ENCODE results near the gene SCLY.
"Not testable (repeated sequence)": the region's sequence is repeated elsewhere in the genome, so short reads cannot be mapped to it uniquely, and the experiment has no call there.

SCLY gene, protein sequence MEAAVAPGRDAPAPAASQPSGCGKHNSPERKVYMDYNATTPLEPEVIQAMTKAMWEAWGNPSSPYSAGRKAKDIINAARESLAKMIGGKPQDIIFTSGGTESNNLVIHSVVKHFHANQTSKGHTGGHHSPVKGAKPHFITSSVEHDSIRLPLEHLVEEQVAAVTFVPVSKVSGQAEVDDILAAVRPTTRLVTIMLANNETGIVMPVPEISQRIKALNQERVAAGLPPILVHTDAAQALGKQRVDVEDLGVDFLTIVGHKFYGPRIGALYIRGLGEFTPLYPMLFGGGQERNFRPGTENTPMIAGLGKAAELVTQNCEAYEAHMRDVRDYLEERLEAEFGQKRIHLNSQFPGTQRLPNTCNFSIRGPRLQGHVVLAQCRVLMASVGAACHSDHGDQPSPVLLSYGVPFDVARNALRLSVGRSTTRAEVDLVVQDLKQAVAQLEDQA

DNA sequence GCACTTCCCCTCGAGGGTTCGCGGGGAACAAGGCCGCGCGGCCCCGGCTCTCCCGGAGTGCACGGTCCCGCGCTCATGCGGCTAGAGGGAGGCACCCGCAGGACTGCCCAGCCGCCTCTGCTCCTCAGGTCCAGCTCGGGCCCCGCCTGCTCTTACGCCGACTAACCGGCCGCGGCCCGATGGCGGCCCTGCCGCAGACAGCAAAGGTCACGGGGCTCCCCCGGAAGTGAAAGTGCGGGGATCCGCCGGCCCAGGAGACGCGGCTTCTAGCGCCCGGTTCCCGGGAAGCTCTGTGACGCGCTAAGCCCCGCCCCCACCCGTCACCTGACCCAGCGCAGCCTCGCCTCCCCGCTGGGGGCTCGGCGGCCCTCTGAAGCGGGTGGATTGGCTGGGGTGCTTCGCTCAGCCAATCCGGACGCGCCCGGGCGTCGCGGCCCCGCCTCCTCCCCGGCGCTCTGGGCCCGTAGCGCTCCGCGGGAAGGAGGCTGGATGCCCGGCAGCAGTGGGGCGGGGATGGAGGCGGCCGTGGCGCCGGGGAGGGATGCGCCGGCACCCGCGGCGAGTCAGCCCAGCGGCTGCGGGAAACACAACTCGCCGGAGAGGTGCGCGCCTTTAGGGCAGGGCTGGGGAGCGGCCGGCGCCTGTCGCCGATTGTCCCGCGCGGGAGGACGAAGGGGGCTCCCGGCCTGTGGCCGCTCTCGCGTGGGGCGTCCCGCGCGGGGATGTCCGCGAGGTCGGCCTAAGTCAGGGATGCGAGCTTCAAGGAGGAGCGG is at the start of gene SCLY:
SCLY (plus strand) TSS at position 460 of the 773 bp plus-strand sequence; CDS start at position 514, 54 bp downstream.
- peak; percentile 98 for DNase-seq

DNA sequence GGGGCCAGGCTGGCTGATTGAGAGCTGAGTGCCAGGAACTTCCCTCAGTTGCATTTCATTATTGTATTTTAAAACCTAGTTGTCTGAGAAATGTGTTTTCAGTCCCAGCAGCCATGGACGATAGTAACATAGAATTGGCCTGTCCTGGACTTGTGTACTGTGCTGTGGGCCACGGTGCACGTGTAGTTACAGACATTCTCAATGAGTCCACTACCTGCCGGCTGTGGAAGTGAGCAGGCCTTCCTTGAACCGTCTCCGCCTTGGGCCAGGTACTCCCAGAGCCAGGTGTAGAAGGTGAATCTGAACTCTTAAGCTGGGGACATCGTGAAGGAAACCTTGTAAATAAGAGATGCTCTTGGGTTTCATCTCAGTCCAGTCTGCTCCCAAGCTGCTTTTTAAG is 47.0 kb upstream of the SCLY start:
- DNase-seq = no peak

DNA sequence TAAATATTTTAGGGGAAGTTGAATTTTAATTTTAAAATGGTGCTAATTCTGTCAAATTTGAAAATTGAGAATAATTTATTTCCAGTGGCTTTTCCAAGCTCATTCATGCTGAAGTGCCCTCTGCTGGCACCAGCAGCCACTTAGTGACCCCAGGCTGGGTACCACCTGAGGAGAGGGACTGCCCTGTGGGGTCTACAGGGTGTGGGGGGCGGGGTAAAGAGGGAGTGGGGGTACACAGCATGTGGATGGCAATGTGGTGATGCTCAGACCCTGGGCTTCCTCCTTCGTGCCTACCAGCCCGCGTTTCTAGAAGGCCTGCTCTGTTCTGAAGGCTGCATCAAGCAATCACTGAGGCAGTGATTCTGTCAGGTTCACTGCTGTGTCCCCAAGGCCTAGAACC is 45.1 kb upstream of the SCLY start:
- no peak for DNase-seq

DNA sequence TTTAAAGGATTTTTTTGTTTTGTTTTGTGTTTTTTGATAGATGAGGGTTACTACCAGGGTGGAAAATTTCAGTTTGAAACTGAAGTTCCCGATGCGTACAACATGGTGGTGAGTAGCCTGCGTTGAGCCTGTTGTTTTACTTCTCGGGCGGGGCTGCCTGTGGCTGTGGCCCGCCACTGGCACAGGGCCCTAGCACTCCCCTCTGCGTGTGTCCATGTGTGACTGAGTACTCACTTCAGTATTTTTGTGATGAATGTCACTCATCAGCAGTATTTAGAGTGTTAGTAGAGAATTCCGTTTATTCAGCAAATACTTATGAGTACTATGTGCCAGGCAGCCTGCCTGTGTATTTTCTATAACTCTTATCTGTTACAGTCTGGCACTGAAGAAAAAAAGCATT is 44.3 kb upstream of the SCLY start:
- DNase-seq = no peak

DNA sequence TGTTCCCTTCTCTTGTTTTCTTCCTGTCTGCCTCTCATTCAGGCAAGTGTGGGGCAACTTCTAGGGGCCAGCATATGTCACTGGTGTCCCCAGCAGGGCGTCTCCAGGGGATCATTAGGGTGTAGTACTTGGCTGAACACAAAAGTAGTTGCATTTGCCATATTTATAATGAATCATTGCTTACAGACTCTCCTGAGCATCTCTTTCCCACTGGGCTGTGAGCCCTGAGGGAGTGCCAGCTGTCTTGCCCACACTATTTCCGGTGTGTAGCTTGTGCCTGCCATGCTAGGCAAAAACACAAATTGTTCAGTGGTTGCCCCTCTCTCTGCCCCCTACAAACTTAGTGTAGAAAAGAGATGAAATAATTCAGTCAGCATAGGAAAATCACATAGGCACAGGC is 40.8 kb upstream of the SCLY start:
- DNase-seq = no peak

DNA sequence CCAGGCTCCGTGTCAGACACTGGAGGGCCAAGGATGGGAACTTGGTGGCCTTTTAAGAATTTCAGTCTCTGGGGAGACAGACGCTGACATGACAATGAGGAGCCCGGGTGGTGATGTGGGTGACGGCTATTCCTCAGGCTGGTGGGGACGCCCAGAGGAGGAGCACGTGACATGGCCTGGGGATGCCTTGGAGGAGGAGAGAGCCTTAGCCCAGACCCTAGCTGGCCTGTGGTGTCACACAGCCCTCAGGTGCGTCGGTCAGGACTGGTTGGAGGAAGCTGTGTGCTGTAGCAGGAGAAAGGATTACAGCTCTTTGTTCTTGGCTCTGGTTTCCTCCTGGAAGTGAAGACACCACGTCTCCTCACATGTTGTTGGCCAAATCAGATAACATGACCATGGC is 40.0 kb upstream of the SCLY start:
- no peak for DNase-seq

DNA sequence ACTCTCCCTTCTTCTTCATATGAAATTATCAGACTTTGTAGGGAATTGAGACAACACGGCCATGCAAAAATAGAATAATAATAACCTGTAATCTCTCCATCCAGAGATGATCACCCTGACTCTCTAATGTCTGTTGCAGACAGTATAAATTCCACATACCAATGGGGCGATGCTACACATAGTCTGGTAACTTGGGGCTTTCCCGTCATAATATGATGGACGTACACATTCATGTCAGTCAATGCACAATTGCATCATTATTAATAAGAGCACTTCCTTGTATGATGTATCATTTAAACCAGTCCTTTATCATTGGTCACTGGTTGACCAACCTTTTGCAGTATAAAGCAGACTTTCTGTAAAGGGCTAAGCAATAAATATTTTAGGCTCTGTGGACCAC is 39.5 kb upstream of the SCLY start:
- peak; percentile 45 for DNase-seq

DNA sequence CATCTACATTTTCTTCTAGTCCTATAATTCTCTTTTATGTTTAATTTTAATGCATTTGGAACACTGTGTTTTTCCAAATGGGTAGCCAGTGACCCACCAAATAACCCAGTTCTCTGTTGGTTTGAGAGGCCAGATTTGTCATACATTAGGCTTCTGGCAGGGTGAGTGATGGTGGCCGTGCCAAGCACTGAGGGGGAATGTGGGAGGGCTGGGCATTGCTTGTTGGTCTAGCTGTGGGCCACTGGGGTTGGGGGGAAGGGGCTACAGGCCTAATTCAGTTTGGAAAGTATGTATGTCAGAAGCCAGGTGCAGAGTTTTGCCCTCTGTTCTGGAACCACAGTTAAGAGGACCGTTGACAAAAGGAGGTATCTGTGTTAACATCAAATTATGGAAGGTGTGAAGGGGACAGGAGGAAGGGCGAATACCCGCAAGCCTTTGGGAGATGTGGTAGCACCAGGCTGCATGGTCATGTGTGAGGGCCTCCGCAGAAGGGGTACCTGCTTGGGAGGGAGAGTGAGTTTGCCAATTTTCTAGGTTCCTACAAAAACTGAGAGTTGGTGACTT is 38.1 kb upstream of the SCLY start:
- no peak for DNase-seq

DNA sequence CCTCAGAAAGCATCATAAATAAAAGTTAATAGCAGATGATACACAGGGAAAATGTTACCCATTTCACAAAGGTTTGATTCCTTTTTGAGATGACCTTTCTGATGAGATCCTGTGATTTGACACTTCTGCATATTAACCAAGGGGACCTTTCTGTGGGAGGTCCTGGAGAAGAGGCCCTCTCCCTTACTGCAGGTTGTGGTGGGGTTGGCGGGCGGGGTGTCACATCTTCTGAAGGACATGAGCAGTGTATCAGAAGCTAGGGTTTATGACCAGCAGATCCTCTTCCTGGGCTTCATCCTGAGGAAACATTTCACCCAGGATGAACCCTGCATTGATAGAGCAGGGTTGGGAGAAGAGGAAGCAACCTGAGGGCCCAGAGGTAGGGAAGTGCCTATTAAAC is 37.2 kb upstream of the SCLY start:
- DNase-seq = no peak

DNA sequence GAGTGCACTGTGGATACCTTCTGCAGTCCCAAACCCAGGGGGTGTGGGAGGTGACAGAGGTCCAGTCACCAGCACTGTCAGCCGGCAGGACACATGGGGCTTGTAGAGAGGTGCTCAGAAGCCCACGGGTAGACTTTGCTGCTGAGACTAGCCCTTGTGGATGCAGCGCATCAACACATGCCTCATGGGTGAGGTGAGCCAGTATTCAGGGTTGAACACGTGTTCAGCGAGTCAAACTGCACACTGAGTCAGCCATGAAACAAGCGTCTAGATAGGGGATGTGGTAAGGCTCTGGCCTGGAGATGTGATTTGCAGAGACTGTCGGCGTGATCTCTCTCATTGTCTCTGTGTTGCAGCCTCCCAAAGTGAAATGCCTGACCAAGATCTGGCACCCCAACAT is 35.8 kb upstream of the SCLY start:
- DNase-seq = peak; percentile 81

DNA sequence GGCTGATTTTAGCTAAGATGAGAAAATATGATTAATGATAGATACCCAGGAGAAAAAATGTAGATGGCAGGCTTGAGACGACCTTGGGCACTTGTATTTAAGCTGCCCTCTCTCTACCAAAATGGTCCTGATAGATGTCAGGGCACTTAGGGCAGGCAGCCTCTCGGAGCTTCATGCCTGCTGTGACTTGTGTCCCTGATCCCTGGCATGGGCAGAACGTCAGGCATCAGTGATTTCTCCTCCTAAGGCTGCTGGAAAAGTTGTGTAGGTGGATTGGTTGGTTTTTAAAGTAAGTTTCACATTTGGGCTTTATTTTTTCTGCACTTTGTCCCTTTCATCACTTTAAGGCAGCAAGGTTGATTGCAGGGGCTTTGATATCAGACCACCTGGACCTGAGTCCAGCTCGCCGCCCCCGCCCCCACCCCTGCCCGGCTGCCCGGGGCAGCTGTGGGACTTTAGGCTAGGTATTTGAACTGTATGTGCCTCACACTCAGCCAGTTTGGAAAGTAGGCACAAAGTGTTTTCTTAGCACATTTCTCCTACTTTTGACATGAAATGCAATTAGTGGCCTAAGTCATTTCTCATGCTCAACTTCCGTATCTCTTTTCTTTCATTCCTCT is 35.0 kb upstream of the SCLY start:
- no peak for DNase-seq

DNA sequence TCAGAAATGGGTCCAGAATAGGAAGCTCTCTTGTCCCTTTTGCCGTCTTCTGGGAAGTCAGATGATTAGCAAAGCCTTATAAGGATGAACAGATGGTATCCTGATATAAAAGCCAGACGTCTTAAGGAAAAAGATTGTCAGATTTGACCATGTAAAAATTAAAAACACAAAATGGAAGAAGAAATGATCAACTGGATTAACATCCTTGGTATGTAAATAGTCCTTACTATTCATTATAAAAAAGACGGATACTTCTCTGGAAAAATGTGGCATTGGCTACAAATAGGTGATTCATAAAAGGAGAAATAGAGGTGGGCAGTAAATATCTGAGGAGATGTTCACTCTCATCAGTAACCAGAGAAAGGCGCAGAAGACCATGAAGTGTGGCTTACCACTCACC is 33.7 kb upstream of the SCLY start:
- peak; percentile 51 for DNase-seq

DNA sequence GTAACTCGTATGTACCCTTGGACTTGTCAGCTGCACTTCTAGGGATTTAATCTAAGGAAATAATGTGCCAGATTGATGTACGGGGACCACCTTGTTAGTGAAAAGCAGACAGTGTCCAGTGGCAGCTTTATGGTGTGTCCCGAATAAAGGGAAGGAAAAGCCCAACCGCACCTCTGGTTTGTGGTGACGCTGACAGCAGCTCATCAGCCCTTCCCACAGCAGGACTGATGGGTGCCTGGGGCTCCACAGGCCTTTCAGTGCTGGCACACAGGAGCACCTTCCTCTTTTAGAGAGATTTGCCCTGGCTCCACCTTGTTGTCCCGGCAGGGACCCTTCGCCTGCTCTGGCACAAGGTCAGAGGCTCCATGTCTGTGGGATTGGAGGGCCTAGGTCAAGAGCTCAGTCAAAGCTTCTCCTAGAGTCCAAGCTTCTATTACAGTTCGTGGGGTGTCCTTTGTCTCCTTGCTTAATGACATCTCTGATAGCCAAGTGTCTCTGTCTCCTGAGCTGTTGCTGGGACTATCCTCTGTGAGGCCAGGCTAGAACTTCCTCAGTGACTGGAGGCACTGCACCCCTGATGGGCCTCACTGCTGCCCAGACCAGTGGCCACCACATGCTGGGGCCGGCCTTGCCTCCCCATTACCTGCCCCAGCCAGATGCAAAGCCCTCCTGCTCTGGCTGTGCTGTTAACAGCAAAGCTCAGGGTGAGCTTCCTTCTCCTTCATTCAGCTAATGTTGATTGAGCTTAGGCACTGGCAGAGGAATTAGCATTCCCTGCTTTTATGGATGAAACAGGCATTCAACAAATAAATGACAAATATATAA is 33.0 kb upstream of the SCLY start:
- no peak for DNase-seq

DNA sequence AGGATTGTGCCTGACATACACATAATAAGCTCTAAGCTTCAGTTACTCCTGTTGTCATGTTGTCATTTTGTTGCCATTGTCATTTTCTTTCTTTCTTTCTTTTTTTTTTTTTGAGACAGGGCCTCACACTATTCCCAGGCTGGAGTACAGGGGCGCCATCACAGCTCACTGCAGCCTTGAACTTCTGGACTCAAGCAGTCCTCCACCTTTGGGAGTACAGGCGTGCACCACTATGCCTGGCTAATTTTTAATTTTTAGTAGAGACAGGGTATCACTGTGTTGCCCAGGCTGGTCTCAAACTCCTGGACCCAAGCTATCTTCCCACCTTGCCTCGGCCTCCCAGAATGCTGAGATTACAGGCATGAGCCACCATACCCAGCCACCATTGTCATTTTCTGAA is 30.9 kb upstream of the SCLY start:
- DNase-seq = no peak

DNA sequence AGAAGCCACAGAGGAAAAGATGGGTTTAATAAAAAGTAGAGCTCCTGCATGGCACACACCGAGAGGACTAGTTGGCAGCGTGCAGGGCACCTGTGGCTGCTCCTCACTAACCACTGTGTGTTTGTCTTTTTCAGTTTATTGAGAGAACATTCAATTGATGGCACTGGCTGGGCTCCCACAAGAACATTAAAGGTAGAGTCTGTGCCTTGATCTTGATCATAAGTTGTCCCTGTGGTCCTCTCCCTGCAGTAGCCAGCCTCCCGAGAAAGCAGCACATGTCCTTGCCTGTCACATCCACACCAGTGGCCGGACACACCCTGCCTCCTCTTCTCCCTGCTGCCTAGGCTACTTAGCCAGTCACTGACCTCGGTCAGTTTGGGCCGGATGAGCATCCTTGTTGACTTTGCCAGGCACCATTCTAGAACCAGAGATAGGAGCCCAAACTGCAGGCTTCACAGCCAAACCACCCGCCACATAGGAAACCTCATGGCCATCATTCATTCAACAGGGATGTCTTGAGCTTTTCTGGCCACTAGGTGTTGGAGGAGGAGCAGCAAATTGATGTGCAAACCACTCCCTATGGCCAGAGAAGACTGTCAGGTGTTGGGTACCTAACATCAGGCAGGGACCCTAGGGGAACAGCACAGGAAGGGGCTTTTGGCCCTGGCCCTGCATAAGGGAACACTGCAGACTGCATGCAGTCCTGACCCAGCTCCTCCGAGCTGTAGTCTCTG is 30.2 kb upstream of the SCLY start:
- no peak for DNase-seq

DNA sequence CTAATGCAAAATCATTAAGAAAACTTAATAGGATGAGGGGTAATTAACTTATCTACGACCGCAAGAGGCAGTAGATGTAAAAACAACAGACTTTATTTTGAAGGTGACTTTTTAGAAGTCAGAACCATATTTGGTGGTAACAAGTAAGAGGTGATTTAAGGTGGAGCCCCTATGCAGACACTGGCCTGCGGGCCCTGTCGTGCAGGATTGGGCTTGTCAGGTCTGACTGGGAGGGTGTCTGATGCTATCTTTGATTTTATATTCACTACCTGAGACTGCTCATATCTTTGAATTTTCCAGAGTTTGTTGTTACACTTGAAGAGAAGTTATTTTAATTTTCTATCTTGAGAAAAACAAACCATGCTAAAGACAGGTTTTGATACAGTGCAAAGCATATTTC is 29.1 kb upstream of the SCLY start:
- DNase-seq = no peak

DNA sequence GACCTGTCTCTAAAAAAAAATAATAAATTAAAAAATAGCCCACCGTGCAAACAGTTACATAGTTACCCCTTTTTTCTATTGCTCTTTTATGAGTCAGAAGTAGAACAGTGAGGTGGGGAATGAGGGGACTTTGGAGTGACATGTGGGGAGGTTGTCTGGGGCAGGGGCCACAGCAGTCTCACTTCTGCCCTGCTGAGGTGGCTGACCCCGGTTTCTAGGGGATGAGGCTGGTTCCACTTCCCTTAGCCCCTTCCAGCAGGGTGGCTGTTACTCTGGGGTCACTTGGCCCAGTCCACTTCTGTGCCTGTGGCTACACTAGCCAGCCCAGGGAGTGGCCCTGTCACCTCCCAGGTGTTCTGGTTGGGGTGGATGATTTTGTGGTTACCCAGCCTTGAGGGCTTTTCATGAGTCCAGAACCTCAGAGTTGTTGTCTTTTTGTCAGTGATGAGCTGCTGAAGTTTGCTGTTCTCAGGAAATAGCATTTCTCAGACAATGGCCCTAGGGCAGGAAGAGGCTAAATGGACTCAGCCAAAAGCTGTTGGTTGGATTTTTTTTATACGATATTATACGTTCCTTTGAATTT is 28.0 kb upstream of the SCLY start:
- DNase-seq = no peak

DNA sequence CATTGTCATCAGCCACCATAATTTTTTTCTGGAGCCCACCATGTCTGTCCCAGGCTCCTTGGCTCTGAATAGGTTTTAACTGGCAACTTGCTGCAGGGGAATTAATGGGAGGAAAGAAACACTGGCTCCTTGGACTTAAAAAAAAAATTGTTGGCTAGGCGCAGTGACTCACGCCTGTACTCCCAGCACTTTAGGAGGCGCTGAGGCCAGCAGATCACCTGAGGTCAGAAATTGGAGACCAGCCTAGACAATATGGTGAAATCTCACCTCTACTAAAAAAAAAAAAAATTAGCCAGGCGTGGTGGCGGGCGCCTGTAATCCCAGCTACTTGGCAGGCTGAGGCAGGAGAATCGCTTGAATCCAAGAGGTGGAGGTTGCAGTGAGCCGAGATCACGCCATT is 26.8 kb upstream of the SCLY start:
- DNase-seq = not testable (repeated sequence)

DNA sequence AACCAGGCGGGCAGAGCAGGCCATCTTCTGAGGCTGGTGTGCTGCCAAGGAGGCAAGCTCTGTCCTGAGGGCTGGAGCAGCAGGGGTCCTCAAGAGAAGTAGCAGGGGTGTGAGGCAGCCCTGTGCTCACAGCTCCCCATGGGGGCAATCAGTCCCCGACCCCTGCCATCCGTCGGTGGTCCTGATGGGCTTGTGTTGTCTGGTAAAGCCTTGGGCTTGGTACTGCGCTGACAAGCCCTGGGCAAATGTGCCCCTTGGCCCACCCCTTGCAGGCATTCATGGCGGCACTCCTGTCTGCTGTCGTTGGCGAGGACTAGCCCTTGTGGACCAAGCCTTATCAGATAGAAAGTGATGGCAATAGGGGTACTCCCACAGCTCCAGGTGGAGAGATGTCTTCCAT is 22.6 kb upstream of the SCLY start:
- no peak for DNase-seq

DNA sequence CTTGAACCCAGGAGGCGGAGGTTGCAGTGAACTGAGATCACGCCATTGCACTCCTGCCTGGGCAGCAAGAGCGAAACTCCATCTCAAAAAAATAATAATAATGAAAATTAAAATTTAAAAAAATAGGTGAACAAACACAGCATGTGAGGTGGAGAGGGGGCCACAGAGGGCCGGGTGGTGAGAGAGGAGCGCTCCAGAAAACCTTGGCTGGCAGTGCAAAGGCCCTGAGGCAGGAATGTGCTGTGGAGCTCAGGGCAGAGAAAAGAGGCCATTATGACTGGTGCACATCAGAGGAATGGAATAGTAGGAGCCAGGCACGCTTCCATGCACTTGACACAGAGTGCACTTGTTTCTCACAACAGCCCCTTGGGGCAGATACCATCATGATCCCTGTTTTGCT is 21.6 kb upstream of the SCLY start:
- no peak for DNase-seq

DNA sequence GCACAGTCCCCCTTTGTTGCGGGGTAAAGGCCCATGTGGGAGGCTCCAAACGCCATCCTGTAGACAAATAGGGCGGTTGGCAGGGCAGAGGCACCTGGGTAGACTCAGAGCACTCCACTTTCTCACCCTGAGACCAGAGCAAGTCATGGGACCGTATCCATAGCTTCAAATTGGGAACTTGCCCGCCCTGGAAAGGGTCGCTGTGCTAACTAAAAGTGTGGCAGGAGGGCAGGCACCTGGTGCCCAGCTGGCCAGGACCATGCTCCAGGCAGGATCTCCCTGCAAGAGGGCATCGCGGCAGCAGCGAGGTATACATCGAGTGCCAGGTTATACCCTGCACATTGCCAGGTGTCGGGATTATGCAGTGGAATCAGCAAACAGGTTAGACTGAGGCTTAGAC is 20.8 kb upstream of the SCLY start:
- DNase-seq = no peak

DNA sequence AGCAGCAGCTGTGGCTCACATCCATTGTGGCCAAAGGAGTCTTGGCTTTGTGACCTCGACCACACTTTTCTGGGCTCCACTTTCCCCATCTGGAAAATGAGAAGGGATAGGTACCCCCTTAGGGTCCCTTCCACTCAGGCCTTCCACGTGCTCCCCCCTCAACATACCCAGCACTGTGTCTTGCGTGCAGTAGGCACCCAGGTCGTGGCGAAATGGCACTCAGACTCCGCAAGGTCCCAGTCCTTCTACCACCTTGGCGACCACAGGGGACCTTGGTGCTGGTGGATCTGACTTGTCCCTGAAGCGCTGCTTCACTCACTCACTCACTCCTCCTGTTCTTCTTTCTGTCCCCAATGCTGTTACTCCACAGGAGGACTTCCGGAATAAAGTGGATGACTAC is 19.9 kb upstream of the SCLY start:
- no peak for DNase-seq
